ENCODE data around the gene TTC23L.

DNA sequence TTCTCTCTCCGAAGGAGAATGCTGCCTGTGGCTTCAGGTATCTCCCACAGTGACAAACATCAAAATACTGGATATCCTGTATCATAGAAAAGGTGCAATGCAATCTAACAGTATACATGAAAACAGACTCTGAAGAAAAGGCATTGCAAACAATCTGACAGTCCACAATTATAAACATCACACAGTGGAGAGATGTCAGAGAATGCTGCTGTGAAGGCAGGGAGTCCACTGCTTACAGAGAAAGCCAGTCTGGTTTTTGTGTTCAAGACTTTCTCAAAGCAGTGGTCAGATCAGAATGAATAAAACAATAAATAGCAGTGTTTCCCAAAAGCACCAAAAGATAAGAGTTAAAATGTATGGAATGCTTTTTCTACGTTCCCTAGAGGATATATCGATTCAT, 28.7 kb downstream of the TTC23L start:
- TF ChIP-seq, protein P1, sequence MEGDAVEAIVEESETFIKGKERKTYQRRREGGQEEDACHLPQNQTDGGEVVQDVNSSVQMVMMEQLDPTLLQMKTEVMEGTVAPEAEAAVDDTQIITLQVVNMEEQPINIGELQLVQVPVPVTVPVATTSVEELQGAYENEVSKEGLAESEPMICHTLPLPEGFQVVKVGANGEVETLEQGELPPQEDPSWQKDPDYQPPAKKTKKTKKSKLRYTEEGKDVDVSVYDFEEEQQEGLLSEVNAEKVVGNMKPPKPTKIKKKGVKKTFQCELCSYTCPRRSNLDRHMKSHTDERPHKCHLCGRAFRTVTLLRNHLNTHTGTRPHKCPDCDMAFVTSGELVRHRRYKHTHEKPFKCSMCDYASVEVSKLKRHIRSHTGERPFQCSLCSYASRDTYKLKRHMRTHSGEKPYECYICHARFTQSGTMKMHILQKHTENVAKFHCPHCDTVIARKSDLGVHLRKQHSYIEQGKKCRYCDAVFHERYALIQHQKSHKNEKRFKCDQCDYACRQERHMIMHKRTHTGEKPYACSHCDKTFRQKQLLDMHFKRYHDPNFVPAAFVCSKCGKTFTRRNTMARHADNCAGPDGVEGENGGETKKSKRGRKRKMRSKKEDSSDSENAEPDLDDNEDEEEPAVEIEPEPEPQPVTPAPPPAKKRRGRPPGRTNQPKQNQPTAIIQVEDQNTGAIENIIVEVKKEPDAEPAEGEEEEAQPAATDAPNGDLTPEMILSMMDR (conservative IDR thresholded peaks at IDR 0.05) = no peak
- TF ChIP-seq ZFX (IDR thresholded peaks at IDR 0.05) = no peak
